ENCODE results near the gene ZNF878.

ZNF878 gene

GRCh38 chr19:12047868-12048267 lies 4.9 kb downstream of the ZNF878 start:
- TF ChIP-seq REST (IDR thresholded peaks at IDR 0.05; ENCODE audit: insufficient read depth in 1 of 2, low read depth in 2 of 2, low read length in 2 of 2) (no peak), SIN3A (IDR thresholded peaks at IDR 0.05; ENCODE audit: borderline replicate concordance, insufficient read depth, low read length) (no peak), POLR2AphosphoS5 (IDR thresholded peaks at IDR 0.05; ENCODE audit: low read depth, low read length) (no peak), FOXP2 (optimal IDR thresholded peaks at IDR 0.05; ENCODE audit: borderline replicate concordance, extremely low read depth, extremely low read length, insufficient read depth) (no peak), TAF1 (IDR thresholded peaks at IDR 0.05; ENCODE audit: borderline replicate concordance, insufficient read depth, low read length) (no peak)

- TF ChIP-seq TAF1 (IDR thresholded peaks at IDR 0.05; ENCODE audit: borderline replicate concordance, insufficient read depth, low read length) (no peak), FOXP2 (optimal IDR thresholded peaks at IDR 0.05; ENCODE audit: borderline replicate concordance, extremely low read depth, extremely low read length, insufficient read depth) (no peak), SIN3A (IDR thresholded peaks at IDR 0.05; ENCODE audit: borderline replicate concordance, insufficient read depth, low read length) (no peak), REST (IDR thresholded peaks at IDR 0.05; ENCODE audit: insufficient read depth in 1 of 2, low read depth in 2 of 2, low read length in 2 of 2) (no peak), POLR2AphosphoS5 (IDR thresholded peaks at IDR 0.05; ENCODE audit: low read depth, low read length) (no peak)
Observed at GRCh38 chr19:12043752-12044422, 8.9 kb downstream of the ZNF878 start.

GRCh38 chr19:12042893-12043292 lies 9.9 kb downstream of the ZNF878 start:
- TF ChIP-seq SIN3A (IDR thresholded peaks at IDR 0.05; ENCODE audit: borderline replicate concordance, insufficient read depth, low read length) (no peak), POLR2AphosphoS5 (IDR thresholded peaks at IDR 0.05; ENCODE audit: low read depth, low read length) (no peak), REST (IDR thresholded peaks at IDR 0.05; ENCODE audit: insufficient read depth in 1 of 2, low read depth in 2 of 2, low read length in 2 of 2) (no peak), FOXP2 (optimal IDR thresholded peaks at IDR 0.05; ENCODE audit: borderline replicate concordance, extremely low read depth, extremely low read length, insufficient read depth) (no peak), TAF1 (IDR thresholded peaks at IDR 0.05; ENCODE audit: borderline replicate concordance, insufficient read depth, low read length) (no peak)

GRCh38 chr19:12035220-12036172 lies 17.3 kb downstream of the ZNF878 start, which contains the start of gene ZNF433:
Gene ZNF433, minus strand, starts transcription at chr19:12035679. Its CDS starts 140 bp downstream, at chr19:12035539.
- peak; percentile 76 for TF ChIP-seq POLR2AphosphoS5 (IDR thresholded peaks at IDR 0.05; ENCODE audit: low read depth, low read length)
- no peak for TF ChIP-seq TAF1 (IDR thresholded peaks at IDR 0.05; ENCODE audit: borderline replicate concordance, insufficient read depth, low read length)
- TF ChIP-seq SIN3A (IDR thresholded peaks at IDR 0.05; ENCODE audit: borderline replicate concordance, insufficient read depth, low read length) = no peak
- TF ChIP-seq REST (IDR thresholded peaks at IDR 0.05; ENCODE audit: insufficient read depth in 1 of 2, low read depth in 2 of 2, low read length in 2 of 2) = no peak
- no peak for TF ChIP-seq FOXP2 (optimal IDR thresholded peaks at IDR 0.05; ENCODE audit: borderline replicate concordance, extremely low read depth, extremely low read length, insufficient read depth)

Data from PFSK-1 (cell line).